CD4-positive, alpha-beta T cell treated with Interleukin-6 for 4 hours (primary cell): ENCODE results near the gene COX10.
"Not testable (repeated sequence)": the region's sequence is repeated elsewhere in the genome, so short reads cannot be mapped to it uniquely, and the experiment has no call there.

Experiments
- DNase-seq: peaks from one replicate; pipeline ENCODE4 v3.0.0-alpha.2; 2020; ENCODE audit warnings: mixed read lengths

Gene COX10

GRCh38 chr17:14209215-14209614 is 139.9 kb downstream of the COX10 start:
- no peak for DNase-seq

DNA sequence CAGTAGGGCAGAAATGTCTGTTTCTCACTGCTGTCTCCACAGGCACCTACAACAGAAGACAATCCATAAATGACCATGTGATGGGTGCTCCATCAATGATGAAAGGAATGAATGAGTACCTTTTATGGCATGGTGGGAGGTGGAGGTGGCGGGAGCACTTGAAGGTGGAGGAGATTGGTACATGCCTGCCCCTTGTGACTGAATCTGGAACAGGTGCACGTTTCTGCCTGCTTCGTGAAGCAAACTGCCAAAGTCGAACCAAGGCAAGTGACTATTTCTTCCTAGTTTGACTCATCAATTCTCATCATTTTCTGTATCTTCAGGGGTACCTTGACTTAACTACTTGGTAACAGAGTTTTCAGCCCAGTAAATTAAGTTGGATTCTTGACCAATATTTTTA is 141.9 kb downstream of the COX10 start:
- DNase-seq, result peak; percentile 10

DNA sequence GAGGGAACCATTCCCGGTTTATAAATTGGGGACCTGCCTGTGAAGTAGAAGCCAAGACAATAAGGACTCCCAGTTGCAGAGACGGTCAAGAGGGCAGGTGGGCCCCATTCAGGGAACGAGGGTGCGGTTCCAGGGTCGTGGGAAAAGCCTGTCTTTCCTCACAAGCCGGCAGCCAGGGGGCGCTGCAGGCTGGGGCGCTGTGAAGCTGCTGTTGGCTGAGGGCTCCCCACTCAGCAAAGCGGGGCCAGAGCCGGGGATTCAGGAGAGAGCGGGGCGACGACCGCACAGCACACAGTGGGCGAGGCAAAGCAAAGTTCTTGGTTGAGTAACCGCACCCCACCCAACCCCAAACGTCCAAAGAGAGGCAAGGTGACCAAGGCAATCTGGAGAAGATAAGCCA is 142.5 kb downstream of the COX10 start:
- peak; percentile 68 for DNase-seq

DNA sequence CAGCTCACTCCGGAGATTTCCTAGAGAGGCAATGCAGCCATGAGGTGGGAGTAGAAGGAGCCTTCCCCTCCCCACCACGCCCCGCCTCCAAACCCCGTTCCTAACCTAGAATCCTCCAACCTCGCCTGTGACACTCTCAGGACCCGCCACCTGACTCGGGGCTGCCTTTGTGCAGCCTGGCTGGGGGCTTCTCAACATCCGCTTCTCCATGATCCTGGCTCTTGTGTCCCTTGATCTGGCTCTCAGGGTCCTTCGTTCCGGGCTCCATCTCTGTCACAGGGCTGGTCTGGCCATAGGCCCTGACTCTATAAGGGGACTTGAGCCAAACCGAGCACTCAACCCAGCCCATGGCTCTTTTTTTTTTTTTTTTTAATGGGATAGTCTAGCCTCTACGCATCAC is 143.1 kb downstream of the COX10 start:
- no peak for DNase-seq

DNA sequence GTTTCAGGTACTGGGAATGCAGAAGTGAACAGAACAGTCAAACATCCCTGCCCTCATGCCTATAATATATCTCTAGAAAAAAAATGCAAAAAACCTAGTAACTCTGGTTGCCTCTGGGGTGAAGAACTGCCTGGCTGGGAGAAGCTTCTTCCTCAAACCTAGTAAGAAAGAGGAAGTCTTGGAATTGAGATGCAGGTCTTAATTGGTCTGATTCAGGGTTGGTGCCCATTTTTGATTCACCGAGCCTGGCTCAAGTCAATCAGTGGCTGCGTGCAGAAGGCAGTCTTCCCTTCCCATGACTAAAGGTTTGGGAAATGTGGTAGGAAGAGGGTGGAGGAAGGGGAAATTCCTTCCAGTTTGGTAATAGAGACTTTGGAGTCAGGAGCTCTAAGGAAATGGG is 145.0 kb downstream of the COX10 start:
- no peak for DNase-seq

DNA sequence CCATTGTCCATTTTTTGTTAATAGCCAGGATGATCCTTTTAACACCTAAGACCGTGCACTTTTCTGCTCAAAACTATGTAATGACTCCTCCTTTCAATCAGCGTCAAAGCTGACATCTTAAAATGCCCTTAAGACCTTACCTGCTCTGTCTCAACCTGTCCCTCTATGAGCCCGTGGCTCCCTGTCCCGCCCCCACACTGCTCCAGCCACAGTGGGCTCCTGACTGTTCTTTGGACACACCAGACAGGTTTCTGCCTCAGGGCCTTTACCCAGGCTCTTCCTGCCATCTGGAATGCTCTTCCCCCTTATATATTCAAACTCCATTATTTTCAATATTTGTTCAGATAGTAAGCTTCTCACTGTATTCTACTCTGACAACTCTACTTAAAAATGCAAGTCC is 153.3 kb downstream of the COX10 start:
- DNase-seq, result no peak

DNA sequence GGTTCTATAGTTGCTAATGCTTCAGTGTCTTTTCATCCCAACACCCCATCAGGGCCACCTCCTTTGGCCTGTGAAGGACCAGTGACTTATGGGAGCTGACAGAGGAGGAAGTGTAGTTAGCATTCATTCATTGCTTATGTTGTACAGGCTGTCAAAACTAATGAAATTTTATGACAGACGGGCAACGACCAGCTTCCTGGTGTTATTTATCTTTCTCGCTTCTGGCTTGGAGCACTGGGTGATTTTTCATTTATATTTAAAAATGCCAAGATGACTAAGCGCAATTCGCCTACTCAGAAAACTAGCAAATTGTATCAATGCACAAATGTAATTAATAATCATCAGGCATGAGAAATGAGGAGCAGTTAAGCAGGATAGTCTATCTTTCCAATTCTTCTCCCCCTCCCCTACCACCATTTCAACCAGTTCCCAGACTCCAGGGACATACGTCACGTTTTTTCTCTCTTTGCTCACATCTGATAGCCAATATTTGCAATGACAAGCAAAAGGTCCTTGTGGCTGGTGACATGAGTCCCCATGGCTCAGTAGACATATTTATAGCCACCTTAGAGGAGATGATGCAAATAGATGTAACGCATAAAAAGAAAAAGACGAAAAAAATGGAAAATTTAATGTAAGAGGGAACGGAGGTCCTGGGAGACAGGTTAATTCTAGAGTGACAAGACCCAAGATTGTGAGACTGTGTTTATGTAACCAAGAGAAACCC is 156.1 kb downstream of the COX10 start:
- DNase-seq, result no peak

GRCh38 chr17:14227052-14227451 is 157.7 kb downstream of the COX10 start:
- DNase-seq, result no peak

- no peak for DNase-seq
Measured at GRCh38 chr17:14228903-14229302, 159.6 kb downstream of the COX10 start.

- not testable (repeated sequence) for DNase-seq
Measured at GRCh38 chr17:14231187-14231586, 161.9 kb downstream of the COX10 start.

GRCh38 chr17:14235047-14235446 is 165.7 kb downstream of the COX10 start:
- DNase-seq, result not testable (repeated sequence)

GRCh38 chr17:14236032-14236431 is 166.7 kb downstream of the COX10 start:
- DNase-seq, result not testable (repeated sequence)

DNA sequence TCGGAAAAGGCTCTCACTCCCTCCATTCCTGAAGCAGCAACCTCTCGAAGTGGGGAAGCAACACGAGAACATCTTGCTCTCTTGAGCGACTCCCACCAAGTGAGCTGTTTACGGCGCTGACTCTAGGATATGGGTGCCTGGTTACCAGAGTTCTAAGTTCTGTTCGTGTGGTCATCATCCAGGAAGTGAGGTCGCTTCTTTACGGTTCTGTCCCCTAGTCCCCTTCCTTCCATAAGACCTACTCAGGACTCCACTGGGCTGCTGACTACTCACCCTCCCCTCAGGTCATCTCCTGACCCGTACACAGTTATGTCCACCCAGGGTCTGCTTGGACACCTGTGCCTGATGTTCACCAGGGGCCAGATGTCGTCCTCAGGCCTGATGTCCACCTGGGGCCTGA is 167.5 kb downstream of the COX10 start, which contains the start of gene CDRT15:
TSS of gene CDRT15 (minus strand) at position 101 of the 400 bp plus-strand sequence. CDS start at position 72, 29 bp downstream.
- DNase-seq, result not testable (repeated sequence)

- not testable (repeated sequence) for DNase-seq
Measured at GRCh38 chr17:14239271-14239670, 170.0 kb downstream of the COX10 start.

- DNase-seq, result no peak
Measured at GRCh38 chr17:14245002-14245401, 175.7 kb downstream of the COX10 start.

DNA sequence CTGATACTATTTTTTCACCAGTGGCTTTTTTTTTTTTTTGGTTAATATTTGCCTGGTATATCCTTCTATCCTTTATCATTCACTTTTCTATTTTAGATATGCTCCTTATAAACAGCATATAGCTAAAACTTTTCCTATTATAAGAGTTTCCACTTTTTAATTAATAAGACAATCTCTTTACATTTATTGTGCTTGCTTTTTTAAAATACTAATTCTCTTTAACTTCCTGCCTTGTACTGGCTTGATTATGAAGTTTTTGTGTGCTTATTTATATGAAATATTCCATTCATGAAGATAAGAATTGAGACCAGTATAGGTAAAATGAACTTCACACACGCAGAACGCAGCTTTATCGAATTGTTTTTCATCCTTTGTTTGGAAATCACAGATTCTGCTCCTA is 176.3 kb downstream of the COX10 start:
- DNase-seq, result no peak
